ENCODE data around the gene ATP6V0E2. TPM values are rescaled to one million over a fixed set of nuclear protein-coding genes. Genes with fewer than 3 reads are reported as not detected.

The ATP6V0E2 gene
- total RNA-seq, 1 experiment from 2014 or later, result 19.0 TPM

DNA sequence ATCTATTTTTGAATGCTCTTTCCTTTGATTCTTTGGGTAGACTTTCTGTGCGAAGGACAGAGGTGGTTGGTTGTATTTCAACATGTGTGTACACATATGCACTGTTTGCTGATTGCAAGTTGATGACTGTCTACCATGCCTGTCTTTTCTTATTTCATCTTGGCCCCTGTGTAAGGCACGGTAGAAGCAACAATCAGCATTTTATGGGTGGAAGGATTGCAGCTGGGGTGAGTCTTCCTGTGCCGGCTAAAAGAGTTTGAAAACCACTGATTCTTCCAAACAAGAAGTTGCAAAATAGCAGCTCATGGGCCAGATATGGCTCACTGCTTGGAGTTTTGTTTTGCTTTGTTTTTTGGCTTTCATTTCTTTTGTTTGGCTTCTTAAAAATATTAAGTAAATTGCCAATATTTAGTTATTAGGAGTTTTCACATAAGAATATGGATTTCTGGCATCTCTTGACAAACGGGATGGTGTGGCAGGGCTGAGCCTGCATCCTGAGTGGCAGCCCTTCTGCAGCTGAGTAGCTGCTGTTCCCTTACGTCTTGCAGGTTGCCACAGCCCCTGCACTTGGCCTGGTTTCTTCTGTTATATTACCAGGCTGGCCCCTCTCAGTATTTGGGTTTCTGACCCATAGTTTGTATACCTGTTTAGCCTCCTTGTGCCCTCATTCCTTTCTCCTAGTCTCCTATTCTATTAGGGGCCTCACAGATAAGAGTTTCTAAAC is 28.4 kb upstream of the ATP6V0E2 start:
- H4K8ac ChIP-seq (replicated peaks; ENCODE audit: insufficient read length, low read depth, low read length), result no peak overlapping the region
- no peak overlapping the region for H2BK20ac ChIP-seq (ENCODE audit: low read depth, low read length, poor library complexity, severe bottlenecking)
- H3K27me3 ChIP-seq (ENCODE audit: insufficient read depth, low read length), result 0 out of 2 replicates have a peak, but pooled peaks cover 2% of the 10 kb centered on the region
- H2AFZ ChIP-seq (ENCODE audit: low read length), result no peak overlapping the region
- H2AK5ac ChIP-seq (ENCODE audit: insufficient read length, low read length), result no peak overlapping the region
- Mint-ChIP-seq H3K9me3 (no peaks in the 10 kb centered on the region), H3K36me3 (ENCODE audit: insufficient read depth in 1 of 3, low read depth in 3 of 3) (no peaks in the 10 kb centered on the region), H3K4me1 (peaks cover 7 to 8% of the 10 kb centered on the region in 2 experiments), H3K27me3 (ENCODE audit: low read depth) (peaks cover 35% of the 10 kb centered on the region), H3K27ac (no peak overlapping the region), H3K4me3 (no peak overlapping the region)
- H3K4me2 ChIP-seq (ENCODE audit: insufficient read depth, insufficient read length, low read length), result no peak overlapping the region
- H3K9me3 ChIP-seq (ENCODE audit: control insufficient read depth, low read depth, low read length), result no peaks in the 10 kb centered on the region
- H2BK15ac ChIP-seq (ENCODE audit: low read depth, low read length), result no peak overlapping the region
- H2BK120ac ChIP-seq (ENCODE audit: low read depth, low read length, poor library complexity, severe bottlenecking), result no peak overlapping the region
- H3K79me2 ChIP-seq (ENCODE audit: insufficient read depth, low read length), result no peaks in the 10 kb centered on the region; the same call in 1 of the 2 replicates
- H3K23me2 ChIP-seq (ENCODE audit: insufficient read length, low read depth, low read length, poor library complexity, severe bottlenecking), result no peaks in the 10 kb centered on the region
- no peak overlapping the region for H3K56ac ChIP-seq (ENCODE audit: insufficient read length, low read depth, low read length)
- no peak overlapping the region for H3K27ac ChIP-seq (ENCODE audit: insufficient read length, low read depth, low read length)
- no peak overlapping the region for H3K4ac ChIP-seq (ENCODE audit: low read depth, low read length)
- H3K23ac ChIP-seq (ENCODE audit: insufficient read length, low read depth, low read length), result no peak overlapping the region
- no peak overlapping the region for H3K18ac ChIP-seq (ENCODE audit: insufficient read length, low read depth, low read length)
- no peak overlapping the region for H2BK12ac ChIP-seq (ENCODE audit: insufficient read length, low read depth, low read length)
- H3K4me1 ChIP-seq (ENCODE audit: insufficient read depth, low read length), result no peaks in the 10 kb centered on the region
- H3K79me1 ChIP-seq (ENCODE audit: insufficient read depth, low read depth, low read length, poor library complexity, severe bottlenecking), result no peaks in the 10 kb centered on the region
- no peaks in the 10 kb centered on the region for H4K20me1 ChIP-seq (ENCODE audit: control insufficient read depth, insufficient read depth, insufficient read length)
- TF ChIP-seq, protein P1, sequence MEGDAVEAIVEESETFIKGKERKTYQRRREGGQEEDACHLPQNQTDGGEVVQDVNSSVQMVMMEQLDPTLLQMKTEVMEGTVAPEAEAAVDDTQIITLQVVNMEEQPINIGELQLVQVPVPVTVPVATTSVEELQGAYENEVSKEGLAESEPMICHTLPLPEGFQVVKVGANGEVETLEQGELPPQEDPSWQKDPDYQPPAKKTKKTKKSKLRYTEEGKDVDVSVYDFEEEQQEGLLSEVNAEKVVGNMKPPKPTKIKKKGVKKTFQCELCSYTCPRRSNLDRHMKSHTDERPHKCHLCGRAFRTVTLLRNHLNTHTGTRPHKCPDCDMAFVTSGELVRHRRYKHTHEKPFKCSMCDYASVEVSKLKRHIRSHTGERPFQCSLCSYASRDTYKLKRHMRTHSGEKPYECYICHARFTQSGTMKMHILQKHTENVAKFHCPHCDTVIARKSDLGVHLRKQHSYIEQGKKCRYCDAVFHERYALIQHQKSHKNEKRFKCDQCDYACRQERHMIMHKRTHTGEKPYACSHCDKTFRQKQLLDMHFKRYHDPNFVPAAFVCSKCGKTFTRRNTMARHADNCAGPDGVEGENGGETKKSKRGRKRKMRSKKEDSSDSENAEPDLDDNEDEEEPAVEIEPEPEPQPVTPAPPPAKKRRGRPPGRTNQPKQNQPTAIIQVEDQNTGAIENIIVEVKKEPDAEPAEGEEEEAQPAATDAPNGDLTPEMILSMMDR (conservative IDR thresholded peaks at IDR 0.05), result no peak
- WGBS (ENCODE audit: extremely low coverage, insufficient read length, low lambda C conversion rate), result no CpG with 5 or more reads among the region's 5 CpGs
- no peak overlapping the region for H3K9ac ChIP-seq (ENCODE audit: extremely low read depth, insufficient read length, low read length)
- no peak overlapping the region for H3K14ac ChIP-seq (ENCODE audit: insufficient read depth, low read length)
- H4K91ac ChIP-seq (ENCODE audit: insufficient read length, low read depth, low read length), result no peak overlapping the region
- no peak overlapping the region for H4K5ac ChIP-seq (ENCODE audit: insufficient read length, low read depth, low read length)
- H3T11ph ChIP-seq (ENCODE audit: low read length), result no peak overlapping the region
- no peak for DNase-seq
- no peak overlapping the region for H2BK5ac ChIP-seq (ENCODE audit: insufficient read length, low read length)
